ENCODE data around the gene KPNA1.
"Not testable (repeated sequence)": the region's sequence is repeated elsewhere in the genome, so short reads cannot be mapped to it uniquely, and the experiment has no call there.

Gene KPNA1

GRCh38 chr3:122516846-122517360 is 2.2 kb upstream of the KPNA1 start:
- no peak for DNase-seq

DNA sequence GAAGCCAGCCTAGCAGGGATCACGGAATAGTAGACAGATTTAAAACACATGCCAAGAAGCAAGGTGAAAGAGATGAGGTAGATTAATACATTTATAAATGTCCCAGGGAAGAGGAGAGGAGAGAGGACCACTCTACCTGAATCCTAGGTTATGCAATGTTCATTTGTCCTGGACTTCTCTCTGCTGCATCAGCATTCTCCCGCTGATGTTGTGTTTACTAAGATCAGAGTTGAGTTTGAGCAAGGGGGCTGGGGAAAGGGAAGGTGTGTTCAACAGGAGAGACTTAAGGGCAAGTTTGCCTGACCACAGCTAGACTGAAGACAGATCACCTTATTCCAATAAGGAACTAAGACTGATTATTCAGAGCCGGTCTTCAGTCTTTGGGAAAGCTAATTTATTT is 1.1 kb upstream of the KPNA1 start:
- DNase-seq: no peak

GRCh38 chr3:122515020-122515468 is 305 bp upstream of the KPNA1 start:
- DNase-seq: no peak

GRCh38 chr3:122513386-122514122 is 1.2 kb downstream of the KPNA1 start:
- no peak for DNase-seq

GRCh38 chr3:122512284-122512683 is 2.5 kb downstream of the KPNA1 start:
- no peak for DNase-seq

DNA sequence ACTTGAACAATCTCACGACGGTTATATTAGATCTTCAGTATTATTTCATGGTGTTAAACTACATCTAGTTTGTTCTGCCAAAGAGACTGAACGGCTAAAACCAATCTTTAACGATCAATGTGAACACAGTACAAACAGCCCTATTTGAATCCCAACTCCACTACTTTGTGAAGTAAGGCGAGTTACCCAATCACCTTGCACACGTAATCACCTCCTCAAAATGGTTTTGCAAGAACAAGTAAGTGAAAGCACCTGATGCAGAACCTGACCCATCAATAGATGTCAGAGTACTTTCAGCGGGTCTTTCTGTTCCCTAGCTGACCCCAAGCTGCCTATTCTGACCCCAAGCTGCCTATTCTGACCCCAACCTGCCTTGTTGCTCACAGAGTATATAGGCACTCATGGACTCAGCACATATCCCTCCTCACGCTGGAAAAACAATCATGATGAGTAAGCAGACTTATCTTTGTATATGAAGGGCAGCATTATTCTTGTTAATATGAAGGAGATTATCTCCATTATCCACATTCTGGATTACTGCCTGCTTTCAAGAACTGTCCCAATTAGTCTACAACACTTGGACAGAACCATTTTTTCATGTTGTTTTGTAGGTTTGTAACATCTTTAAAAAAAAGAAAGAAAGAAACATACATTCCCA is 3.7 kb downstream of the KPNA1 start:
- no peak for DNase-seq

DNA sequence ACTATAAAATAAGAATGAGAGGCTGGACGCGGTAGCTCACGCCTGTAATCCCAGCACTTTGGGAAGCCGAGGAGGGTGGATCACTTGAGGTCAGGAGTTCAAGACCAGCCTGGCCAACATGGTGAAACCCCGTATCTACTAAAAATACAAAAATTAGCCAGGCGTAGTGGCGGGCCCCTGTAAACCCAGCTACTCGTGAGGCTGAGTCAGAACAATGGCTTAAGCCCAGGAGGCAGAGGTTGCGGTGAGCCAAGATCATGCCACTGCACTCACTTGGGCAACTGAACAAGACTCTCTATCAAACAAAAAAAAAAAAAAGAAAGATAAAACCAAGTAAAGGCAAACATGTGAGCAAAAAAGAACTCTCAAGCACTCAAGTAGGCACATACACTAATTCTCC is 5.8 kb downstream of the KPNA1 start:
- DNase-seq: not testable (repeated sequence)

GRCh38 chr3:122508135-122508914 is 6.4 kb downstream of the KPNA1 start:
- DNase-seq: no peak

- no peak for DNase-seq
These were observed 8.3 kb downstream of the KPNA1 start for GRCh38 chr3:122506450-122506849.

GRCh38 chr3:122505676-122506075 is 9.1 kb downstream of the KPNA1 start:
- no peak for DNase-seq

DNA sequence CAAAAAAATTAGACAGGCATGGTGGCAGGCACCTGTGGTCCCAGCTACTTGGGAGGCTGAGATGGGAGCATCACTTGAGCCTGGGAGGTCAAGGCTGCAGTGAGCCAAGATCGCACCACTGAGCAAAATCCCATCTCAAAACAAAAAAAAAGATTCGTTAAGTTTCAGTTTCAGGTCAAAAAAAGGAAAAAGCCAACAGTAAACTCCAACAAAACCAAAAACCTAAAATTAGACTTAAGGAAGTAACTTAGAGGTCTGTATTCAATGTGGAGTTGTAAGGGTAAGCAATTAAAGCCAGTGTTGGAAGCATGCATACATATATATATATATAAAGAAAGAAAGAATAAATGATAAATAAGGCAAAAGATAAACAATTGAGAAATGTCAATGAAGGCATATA is 11.8 kb downstream of the KPNA1 start:
- no peak for DNase-seq

GRCh38 chr3:122502139-122502538 is 12.6 kb downstream of the KPNA1 start:
- DNase-seq: no peak

DNA sequence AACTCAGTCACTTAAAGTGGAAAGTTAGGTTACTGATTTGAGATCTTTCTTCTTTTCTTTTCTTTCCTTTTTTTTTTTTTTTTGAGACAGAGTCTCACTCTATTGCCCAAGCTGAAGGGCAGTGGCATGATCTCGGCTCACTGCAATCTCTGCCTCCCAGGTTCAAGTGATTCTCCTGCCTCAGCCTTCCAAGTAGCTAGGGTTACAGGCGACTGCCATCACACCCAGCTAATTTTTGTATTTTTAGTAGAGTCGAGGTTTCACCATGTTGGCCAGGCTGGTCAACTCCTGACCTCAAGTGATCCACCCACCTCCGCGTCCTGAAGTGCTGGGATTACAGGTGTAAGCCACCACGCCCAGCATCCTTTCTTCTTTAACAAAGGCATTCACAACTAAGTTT is 13.8 kb downstream of the KPNA1 start:
- not testable (repeated sequence) for DNase-seq

DNA sequence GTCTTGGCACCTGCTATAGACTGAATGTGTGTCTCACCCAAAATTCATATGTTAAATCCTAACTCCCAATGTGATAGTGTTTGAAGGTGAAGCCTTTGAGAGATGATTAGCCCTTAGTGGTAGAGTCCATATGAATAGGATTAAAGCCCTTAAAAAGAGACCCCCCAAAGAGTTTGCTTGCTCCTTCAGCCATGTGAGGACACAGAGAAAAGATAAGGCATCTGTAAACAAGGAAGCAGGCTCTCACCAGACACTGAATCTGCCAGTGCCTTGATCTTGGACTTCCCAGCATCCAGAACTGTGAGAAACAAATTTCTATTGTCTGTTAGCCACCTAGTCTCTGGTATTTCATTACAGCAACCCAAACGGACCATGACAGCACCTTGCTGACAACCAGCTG is 16.6 kb downstream of the KPNA1 start:
- DNase-seq: no peak

GRCh38 chr3:122497425-122497824 is 17.3 kb downstream of the KPNA1 start:
- DNase-seq: peak; percentile 19

DNA sequence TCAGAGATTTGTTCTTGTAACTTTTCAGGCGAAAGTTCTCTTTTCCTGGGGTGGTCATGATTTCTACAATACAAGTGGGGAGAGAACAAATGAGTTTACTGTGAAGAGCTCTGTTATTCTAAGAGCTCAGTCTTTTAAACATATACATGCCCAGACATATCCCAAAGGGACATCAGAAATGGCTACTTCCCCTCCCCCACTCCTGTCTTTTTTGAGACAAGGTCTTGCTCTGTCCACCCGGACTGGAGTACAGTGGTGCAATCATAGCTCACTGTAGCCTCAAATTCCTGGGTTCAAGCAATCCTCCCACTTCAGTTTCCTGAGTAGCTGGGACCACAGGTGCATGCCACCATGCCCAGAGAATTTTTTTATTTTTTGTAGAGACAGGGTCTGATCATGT is 18.2 kb downstream of the KPNA1 start:
- DNase-seq: no peak

DNA sequence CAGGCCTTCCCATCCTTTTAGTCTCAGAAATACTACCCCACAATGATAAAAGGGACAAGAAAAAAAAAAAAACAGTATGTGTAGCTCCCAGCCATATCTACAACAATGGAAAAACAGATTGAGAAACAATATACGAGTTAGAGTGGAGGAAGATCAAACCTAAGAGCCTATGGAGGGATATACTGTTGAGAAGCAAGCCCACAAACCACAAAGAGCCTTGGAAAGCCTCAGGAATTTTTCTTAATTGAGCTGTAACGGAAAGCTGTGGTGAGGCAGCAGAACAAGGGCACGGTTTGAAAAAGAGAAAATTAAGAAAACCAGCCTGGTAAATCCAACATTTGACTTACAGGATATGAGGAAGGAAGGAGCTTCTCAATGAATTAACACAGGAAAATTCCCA is 21.4 kb downstream of the KPNA1 start:
- no peak for DNase-seq

DNA sequence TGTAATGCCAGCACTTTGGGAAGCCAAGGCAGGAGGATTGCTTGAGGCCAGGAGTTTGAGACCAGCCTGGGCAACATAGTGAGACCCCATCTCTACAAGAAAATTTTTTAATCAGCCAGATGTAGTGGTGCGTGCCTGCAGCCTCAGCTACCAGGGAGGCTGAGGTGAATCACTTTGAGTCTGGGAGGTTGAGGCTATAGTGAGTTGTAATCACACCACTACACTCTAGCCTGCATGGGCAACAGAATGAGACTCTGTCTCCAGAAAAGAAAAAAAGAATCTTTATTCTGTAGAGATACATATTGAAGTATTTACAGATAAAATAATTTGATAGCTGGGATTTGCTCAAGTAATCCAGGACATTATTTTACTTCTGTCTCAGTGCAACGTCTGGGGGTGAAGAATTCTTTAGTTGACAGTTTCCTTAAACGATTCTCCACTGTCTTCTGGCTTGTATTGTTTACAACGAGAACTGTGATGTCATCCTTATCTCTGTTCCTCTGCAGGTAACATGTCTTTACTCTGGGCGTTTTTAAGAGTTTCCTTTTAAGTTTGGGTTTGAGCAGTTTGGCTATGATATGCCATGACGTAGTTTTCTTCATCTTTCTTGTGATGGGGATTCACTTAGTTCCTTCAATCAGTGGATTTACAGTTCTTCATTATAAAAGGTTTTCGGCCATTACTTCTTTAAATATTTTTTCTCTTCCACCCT is 26.3 kb downstream of the KPNA1 start:
- DNase-seq: no peak

- DNase-seq: no peak
These were observed 29.8 kb downstream of the KPNA1 start for GRCh38 chr3:122484985-122485384.

- no peak for DNase-seq
These were observed 33.3 kb downstream of the KPNA1 start for GRCh38 chr3:122481390-122481789.

DNA sequence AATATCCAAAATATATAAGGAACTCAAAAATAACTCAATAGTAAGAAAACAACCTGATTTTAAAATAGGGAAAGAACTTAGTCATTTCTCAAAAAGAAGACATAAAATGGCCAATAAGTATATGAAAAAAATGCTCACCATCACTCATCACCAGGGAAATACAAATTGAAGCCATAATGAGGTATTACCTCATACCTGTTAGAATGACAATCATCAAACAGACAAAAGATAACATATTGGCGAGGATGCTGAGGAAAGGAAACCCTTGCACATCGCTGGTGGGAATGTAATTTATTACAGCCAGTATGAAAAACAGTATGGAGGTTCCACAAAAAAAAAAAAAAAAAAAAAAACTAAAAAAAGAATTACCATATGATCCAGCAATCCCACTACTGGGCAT is 38.2 kb downstream of the KPNA1 start:
- no peak for DNase-seq

GRCh38 chr3:122475316-122475715 is 39.4 kb downstream of the KPNA1 start:
- DNase-seq: no peak

- DNase-seq: no peak
These were observed 45.1 kb downstream of the KPNA1 start for GRCh38 chr3:122469659-122470058.
